HepG2 (cell line): Measurements from ENCODE around the gene FAM174C. TPM values are rescaled to one million over a fixed set of nuclear protein-coding genes. Genes with fewer than 3 reads are reported as not detected.
A peak's percentile ranks its signal among the peaks of the same experiment; 100 is the strongest.

Experiments
- AKAP8 ChIP-seq: sonication (generic); formaldehyde crosslinking; IDR thresholded peaks from 2 replicates; pipeline ENCODE4 v1.5.1; 2020; ENCODE audit warnings: mild to moderate bottlenecking, missing genetic modification reagents
- CSRNP2 ChIP-seq: sonication (generic); formaldehyde crosslinking; conservative IDR thresholded peaks from 2 replicates; pipeline ENCODE4 v1.8.0; 2022; ENCODE audit warnings: low read depth, missing genetic modification reagents
- KLF15 ChIP-seq: sonication (generic); formaldehyde crosslinking; IDR thresholded peaks from 2 replicates; pipeline ENCODE4 v1.8.1; 2023; ENCODE audit warnings: borderline replicate concordance, mild to moderate bottlenecking, inconsistent platforms, missing genetic modification reagents, mixed read lengths
- MIER3 ChIP-seq: IDR thresholded peaks from 2 replicates; pipeline ENCODE4 v1.6.1; 2016; ENCODE audit warnings: missing compliant biosample characterization, borderline replicate concordance
- SAFB2 ChIP-seq: sonication (generic); formaldehyde crosslinking; IDR thresholded peaks from 2 replicates; pipeline ENCODE4 v1.5.1; 2020; ENCODE audit warnings: missing genetic modification reagents, low read depth, mild to moderate bottlenecking, borderline replicate concordance
- ZBTB38 ChIP-seq: sonication (generic); formaldehyde crosslinking; IDR thresholded peaks from 2 replicates; pipeline ENCODE4 v1.5.1; 2020; ENCODE audit warnings: mild to moderate bottlenecking, missing genetic modification reagents
- ZNF256 ChIP-seq: sonication (generic); formaldehyde crosslinking; conservative IDR thresholded peaks from 2 replicates; pipeline ENCODE4 v1.4.0; 2020; ENCODE audit warnings: missing genetic modification reagents
- ZNF326 ChIP-seq: sonication (generic); formaldehyde crosslinking; IDR thresholded peaks from 2 replicates; pipeline ENCODE4 v1.4.0; 2020; ENCODE audit warnings: missing genetic modification reagents, borderline replicate concordance
- ZNF567 ChIP-seq: sonication (generic); formaldehyde crosslinking; IDR thresholded peaks from 2 replicates; pipeline ENCODE4 v1.8.1; 2023; ENCODE audit warnings: mild to moderate bottlenecking, missing genetic modification reagents, borderline replicate concordance
- ZNF768 ChIP-seq: sonication (generic); formaldehyde crosslinking; IDR thresholded peaks from 2 replicates; pipeline ENCODE4 v1.4.0; 2020; ENCODE audit warnings: missing genetic modification reagents
- ZZZ3 ChIP-seq: sonication (generic); formaldehyde crosslinking; IDR thresholded peaks from 2 replicates; pipeline ENCODE4 v1.4.0; 2020; ENCODE audit warnings: missing genetic modification reagents, mild to moderate bottlenecking, borderline replicate concordance
- polyA plus RNA-seq, 8 experiments: library from polyadenylated mRNA; depleted of rRNA in 3 of 8; stranded (reverse) in 7 of 8; unstranded in 1 of 8; fragments of >200 nt; fragmentation: Illumina TruSeq in 4 of 8; extraction: Trizol in 4 of 8; gene quantifications; 2 replicates each; pipeline versions ENCODE4 v1.2.1 to v1.2.3, GENCODE V29; 2011 to 2016; ENCODE audit warnings: low read depth in 4 of 8, missing spikeins in 1 of 8, mixed read lengths in 1 of 8; ENCODE audit not compliant: insufficient read depth in 1 of 8
- total RNA-seq, 5 experiments: library from RNA; depleted of rRNA; stranded (reverse); fragments of >200 nt; fragmentation: Illumina TruSeq; extraction: Trizol; gene quantifications; 2 replicates each; pipeline ENCODE4 v1.2.3, GENCODE V29; 2016; ENCODE audit warnings: low read depth in 1 of 5
- TF ChIP-seq, protein P1 (sequence below): sonication (generic); formaldehyde crosslinking; IDR thresholded peaks from 2 replicates; pipeline ENCODE4 v1.9.0; 2022; ENCODE audit warnings: missing genetic modification reagents, mild to moderate bottlenecking, borderline replicate concordance
- TF ChIP-seq, protein P2 (sequence below), 2 experiments: fragments of 450-650 bp in 1 of 2; sonication (generic) in 1 of 2; formaldehyde crosslinking in 1 of 2; IDR thresholded peaks; 2 replicates each; pipeline versions ENCODE4 v1.6.1 to v1.8.0; 2016 to 2022; ENCODE audit warnings: antibody characterized with exemption in 1 of 2, mild to moderate bottlenecking in 1 of 2, missing genetic modification reagents in 1 of 2
- TF ChIP-seq, protein P3 (sequence below): sonication (generic); formaldehyde crosslinking; IDR thresholded peaks from 2 replicates; pipeline ENCODE4 v1.4.0; 2020; ENCODE audit warnings: mild to moderate bottlenecking, low read depth, missing genetic modification reagents

Gene FAM174C
- total and polyA plus RNA-seq, 2 of the 13 experiments (the other 11 are each of a cell fraction or from before 2014, with no cell fraction given), result 19.5 to 31.3 TPM

DNA sequence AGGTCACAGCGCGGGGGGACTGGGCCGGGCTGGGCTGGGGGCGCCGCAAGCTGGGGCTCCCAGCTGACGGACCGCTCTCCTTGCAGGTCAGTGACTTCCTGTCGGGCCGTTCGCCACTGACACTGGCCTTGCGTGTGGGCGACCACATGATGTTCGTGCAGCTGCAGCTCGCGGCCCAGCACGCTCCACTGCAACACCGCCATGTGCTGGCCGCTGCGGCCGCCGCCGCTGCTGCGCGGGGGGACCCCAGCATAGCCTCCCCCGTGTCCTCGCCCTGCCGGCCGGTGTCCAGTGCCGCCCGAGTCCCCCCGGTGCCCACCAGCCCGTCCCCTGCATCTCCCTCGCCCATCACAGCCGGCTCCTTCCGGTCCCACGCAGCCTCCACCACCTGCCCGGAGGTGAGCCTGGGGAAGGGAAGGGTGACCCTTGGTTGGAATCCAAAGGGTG lies 21.2 kb upstream of the FAM174C start (continued):
- no peak for TF ChIP-seq ZNF567
- peak; percentile 79; the same call in 1 of the 2 replicates for TF ChIP-seq ZBTB38 (CRISPR knock-in tag)
- TF ChIP-seq ZNF326 (CRISPR knock-in tag), result no peak
- peak; percentile 54; the same call in 1 of the 2 replicates for TF ChIP-seq ZNF768
- TF ChIP-seq, protein P1, sequence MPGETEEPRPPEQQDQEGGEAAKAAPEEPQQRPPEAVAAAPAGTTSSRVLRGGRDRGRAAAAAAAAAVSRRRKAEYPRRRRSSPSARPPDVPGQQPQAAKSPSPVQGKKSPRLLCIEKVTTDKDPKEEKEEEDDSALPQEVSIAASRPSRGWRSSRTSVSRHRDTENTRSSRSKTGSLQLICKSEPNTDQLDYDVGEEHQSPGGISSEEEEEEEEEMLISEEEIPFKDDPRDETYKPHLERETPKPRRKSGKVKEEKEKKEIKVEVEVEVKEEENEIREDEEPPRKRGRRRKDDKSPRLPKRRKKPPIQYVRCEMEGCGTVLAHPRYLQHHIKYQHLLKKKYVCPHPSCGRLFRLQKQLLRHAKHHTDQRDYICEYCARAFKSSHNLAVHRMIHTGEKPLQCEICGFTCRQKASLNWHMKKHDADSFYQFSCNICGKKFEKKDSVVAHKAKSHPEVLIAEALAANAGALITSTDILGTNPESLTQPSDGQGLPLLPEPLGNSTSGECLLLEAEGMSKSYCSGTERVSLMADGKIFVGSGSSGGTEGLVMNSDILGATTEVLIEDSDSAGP (CRISPR knock-in tag), result 0 out of 2 replicates have a peak, but pooled peaks have one; percentile 3
- no peak for TF ChIP-seq ZNF256 (CRISPR knock-in tag)
- no peak for TF ChIP-seq CSRNP2
- TF ChIP-seq AKAP8 (CRISPR knock-in tag), result peak; percentile 50
- TF ChIP-seq, protein P2, sequence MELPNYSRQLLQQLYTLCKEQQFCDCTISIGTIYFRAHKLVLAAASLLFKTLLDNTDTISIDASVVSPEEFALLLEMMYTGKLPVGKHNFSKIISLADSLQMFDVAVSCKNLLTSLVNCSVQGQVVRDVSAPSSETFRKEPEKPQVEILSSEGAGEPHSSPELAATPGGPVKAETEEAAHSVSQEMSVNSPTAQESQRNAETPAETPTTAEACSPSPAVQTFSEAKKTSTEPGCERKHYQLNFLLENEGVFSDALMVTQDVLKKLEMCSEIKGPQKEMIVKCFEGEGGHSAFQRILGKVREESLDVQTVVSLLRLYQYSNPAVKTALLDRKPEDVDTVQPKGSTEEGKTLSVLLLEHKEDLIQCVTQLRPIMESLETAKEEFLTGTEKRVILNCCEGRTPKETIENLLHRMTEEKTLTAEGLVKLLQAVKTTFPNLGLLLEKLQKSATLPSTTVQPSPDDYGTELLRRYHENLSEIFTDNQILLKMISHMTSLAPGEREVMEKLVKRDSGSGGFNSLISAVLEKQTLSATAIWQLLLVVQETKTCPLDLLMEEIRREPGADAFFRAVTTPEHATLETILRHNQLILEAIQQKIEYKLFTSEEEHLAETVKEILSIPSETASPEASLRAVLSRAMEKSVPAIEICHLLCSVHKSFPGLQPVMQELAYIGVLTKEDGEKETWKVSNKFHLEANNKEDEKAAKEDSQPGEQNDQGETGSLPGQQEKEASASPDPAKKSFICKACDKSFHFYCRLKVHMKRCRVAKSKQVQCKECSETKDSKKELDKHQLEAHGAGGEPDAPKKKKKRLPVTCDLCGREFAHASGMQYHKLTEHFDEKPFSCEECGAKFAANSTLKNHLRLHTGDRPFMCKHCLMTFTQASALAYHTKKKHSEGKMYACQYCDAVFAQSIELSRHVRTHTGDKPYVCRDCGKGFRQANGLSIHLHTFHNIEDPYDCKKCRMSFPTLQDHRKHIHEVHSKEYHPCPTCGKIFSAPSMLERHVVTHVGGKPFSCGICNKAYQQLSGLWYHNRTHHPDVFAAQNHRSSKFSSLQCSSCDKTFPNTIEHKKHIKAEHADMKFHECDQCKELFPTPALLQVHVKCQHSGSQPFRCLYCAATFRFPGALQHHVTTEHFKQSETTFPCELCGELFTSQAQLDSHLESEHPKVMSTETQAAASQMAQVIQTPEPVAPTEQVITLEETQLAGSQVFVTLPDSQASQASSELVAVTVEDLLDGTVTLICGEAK (IDR thresholded peaks at IDR 0.05), result no peak
- TF ChIP-seq, protein P2 (CRISPR knock-in tag; IDR thresholded peaks at IDR 0.05), result no peak
- peak; percentile 55; the same call in 1 of the 2 replicates for TF ChIP-seq SAFB2 (CRISPR knock-in tag)
- TF ChIP-seq MIER3 (CRISPR knock-in tag), result no peak
- no peak for TF ChIP-seq KLF15 (CRISPR knock-in tag)
- TF ChIP-seq ZZZ3 (CRISPR knock-in tag), result no peak
- TF ChIP-seq, protein P3, sequence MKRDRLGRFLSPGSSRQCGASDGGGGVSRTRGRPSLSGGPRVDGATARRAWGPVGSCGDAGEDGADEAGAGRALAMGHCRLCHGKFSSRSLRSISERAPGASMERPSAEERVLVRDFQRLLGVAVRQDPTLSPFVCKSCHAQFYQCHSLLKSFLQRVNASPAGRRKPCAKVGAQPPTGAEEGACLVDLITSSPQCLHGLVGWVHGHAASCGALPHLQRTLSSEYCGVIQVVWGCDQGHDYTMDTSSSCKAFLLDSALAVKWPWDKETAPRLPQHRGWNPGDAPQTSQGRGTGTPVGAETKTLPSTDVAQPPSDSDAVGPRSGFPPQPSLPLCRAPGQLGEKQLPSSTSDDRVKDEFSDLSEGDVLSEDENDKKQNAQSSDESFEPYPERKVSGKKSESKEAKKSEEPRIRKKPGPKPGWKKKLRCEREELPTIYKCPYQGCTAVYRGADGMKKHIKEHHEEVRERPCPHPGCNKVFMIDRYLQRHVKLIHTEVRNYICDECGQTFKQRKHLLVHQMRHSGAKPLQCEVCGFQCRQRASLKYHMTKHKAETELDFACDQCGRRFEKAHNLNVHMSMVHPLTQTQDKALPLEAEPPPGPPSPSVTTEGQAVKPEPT (CRISPR knock-in tag), result no peak
